Lower leg skin (tissue), 4 donors: ENCODE results near the gene EHMT1. TPM values are rescaled to one million over a fixed set of nuclear protein-coding genes. Genes with fewer than 3 reads are reported as not detected.

Source experiments
- DNase-seq, 2 donors: peaks; one replicate each; pipeline ENCODE4 v3.0.0-alpha.2; 2019; ENCODE audit warnings: low spot score in 2 of 2
- H3K4me3 ChIP-seq: fragments of 200-600 bp; sonication (generic); 2 replicates; pipeline ENCODE4 v1.5.1; 2017; ENCODE audit warnings: mild to moderate bottlenecking, low read depth; ENCODE audit not compliant: poor library complexity, severe bottlenecking
- POLR2A ChIP-seq, 2 donors: fragments of 450-650 bp; IDR thresholded peaks; one replicate each; pipeline ENCODE4 v1.6.1; 2016 to 2017; ENCODE audit warnings: antibody characterized with exemption in 2 of 2, mild to moderate bottlenecking in 1 of 2, moderate library complexity in 1 of 2
- WGBS, 2 donors: methylation state at CpG; one replicate each; pipeline ENCODE4 v1.1.5; 2018; 5-methylcytosine and 5-hydroxymethylcytosine counted together
- intact Hi-C: fragments of 100-400 bp; cut with DNase I; formaldehyde crosslinking; loops from one replicate; pipeline ENCODE4 v1.15.0; 2023; ENCODE audit warnings: low total_unique reads
- total RNA-seq, 4 donors: library from RNA; depleted of rRNA; stranded (reverse); fragments of >200 nt; gene quantifications; one replicate each; pipeline ENCODE4 v1.1.0, GENCODE V29; 2016
- TF ChIP-seq, protein P1 (sequence below), 3 donors: fragments of 450-650 bp; IDR thresholded peaks; one replicate each; pipeline ENCODE4 v1.5.1; 2016; ENCODE audit warnings: antibody characterized with exemption in 3 of 3, mild to moderate bottlenecking in 3 of 3, moderate library complexity in 2 of 3

EHMT1 gene
- total RNA-seq, 4 donors from 2014 or later: 64.2 to 128 (median 73.2) TPM

GRCh38 chr9:137663584-137663983, 44.8 kb downstream of the EHMT1 start:
- no peak for DNase-seq
- intact Hi-C loops: no loop called here
- TF ChIP-seq, protein P1, sequence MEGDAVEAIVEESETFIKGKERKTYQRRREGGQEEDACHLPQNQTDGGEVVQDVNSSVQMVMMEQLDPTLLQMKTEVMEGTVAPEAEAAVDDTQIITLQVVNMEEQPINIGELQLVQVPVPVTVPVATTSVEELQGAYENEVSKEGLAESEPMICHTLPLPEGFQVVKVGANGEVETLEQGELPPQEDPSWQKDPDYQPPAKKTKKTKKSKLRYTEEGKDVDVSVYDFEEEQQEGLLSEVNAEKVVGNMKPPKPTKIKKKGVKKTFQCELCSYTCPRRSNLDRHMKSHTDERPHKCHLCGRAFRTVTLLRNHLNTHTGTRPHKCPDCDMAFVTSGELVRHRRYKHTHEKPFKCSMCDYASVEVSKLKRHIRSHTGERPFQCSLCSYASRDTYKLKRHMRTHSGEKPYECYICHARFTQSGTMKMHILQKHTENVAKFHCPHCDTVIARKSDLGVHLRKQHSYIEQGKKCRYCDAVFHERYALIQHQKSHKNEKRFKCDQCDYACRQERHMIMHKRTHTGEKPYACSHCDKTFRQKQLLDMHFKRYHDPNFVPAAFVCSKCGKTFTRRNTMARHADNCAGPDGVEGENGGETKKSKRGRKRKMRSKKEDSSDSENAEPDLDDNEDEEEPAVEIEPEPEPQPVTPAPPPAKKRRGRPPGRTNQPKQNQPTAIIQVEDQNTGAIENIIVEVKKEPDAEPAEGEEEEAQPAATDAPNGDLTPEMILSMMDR (IDR thresholded peaks at IDR 0.05): no peak
- no peak for TF ChIP-seq POLR2A (IDR thresholded peaks at IDR 0.05)
- 91 to 93% methylated on average over 4 of the region's 4 CpGs for WGBS, 2 donors
- no peak overlapping the region for H3K4me3 ChIP-seq

- intact Hi-C loops: no loop called here
- no peak overlapping the region for H3K4me3 ChIP-seq
- no peak for TF ChIP-seq POLR2A (IDR thresholded peaks at IDR 0.05)
- TF ChIP-seq, protein P1 (IDR thresholded peaks at IDR 0.05): no peak
- no peak for DNase-seq
- WGBS, 2 donors: 84 to 89% methylated on average over 7 of the region's 7 CpGs
Measured at GRCh38 chr9:137664676-137665075, 45.9 kb downstream of the EHMT1 start.

DNA sequence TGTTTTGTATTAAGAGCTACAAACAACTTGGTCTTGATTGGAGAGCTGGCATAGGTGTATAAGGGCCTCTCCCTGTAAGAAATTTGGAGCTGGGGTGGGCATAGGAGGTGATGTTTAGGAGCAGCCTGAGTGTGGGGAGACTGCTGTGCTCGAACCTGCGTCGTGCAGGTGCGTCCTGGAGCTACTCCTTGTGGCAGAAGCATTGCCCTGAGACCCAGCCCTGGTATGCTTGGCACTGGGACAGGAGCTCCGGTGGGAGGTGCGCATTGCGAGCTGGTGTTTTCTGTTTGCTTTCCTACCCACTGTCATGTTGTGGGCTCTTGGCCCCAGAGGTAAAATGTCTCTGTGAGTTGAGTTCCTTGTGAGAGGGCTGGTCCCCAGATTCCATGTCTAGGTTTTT, 46.4 kb downstream of the EHMT1 start:
- 90 to 91% methylated on average over 7 of the region's 7 CpGs for WGBS, 2 donors
- H3K4me3 ChIP-seq: no peak overlapping the region
- TF ChIP-seq, protein P1 (IDR thresholded peaks at IDR 0.05): no peak
- no peak for TF ChIP-seq POLR2A (IDR thresholded peaks at IDR 0.05)
- intact Hi-C loops: no loop called here
- DNase-seq: no peak

GRCh38 chr9:137665697-137666512, 47.1 kb downstream of the EHMT1 start:
- WGBS, 2 donors: 83 to 88% methylated on average over 18 of the region's 18 CpGs
- TF ChIP-seq, protein P1 (IDR thresholded peaks at IDR 0.05): no peak
- no peak overlapping the region for H3K4me3 ChIP-seq
- DNase-seq: no peak
- intact Hi-C loops: no loop called here

- intact Hi-C loops: no loop called here
- TF ChIP-seq, protein P1 (IDR thresholded peaks at IDR 0.05): no peak
- no peak for TF ChIP-seq POLR2A (IDR thresholded peaks at IDR 0.05)
- 74% methylated on average over 8 of the region's 8 CpGs for WGBS, 2 donors
Measured at GRCh38 chr9:137666513-137666822, 47.7 kb downstream of the EHMT1 start.

More at GRCh38 chr9:137666513-137666822, 47.7 kb downstream of the EHMT1 start:
- H3K4me3 ChIP-seq: no peak overlapping the region
- DNase-seq: no peak
